K562 (cell line): Measurements from ENCODE around the gene PHF20. TPM values are rescaled to one million over a fixed set of nuclear protein-coding genes. Genes with fewer than 3 reads are reported as not detected.
A peak's percentile ranks its signal among the peaks of the same experiment; 100 is the strongest.

Source experiments
- ESRRA ChIP-seq: fragments of 450-650 bp; IDR thresholded peaks from 2 replicates; pipeline ENCODE4 v1.6.1; 2014; ENCODE audit warnings: low read depth, mild to moderate bottlenecking, moderate library complexity, borderline replicate concordance
- MAZ ChIP-seq, 2 experiments: fragments of 450-650 bp in 1 of 2; sonication (generic) in 1 of 2; formaldehyde crosslinking; IDR thresholded peaks in 1 of 2; conservative IDR thresholded peaks in 1 of 2; 2 replicates each; pipeline versions ENCODE4 v1.4.0 to v1.5.0; 2020; ENCODE audit warnings: mild to moderate bottlenecking in 1 of 2, missing genetic modification reagents in 1 of 2
- MTA2 ChIP-seq: fragments of 450-650 bp; IDR thresholded peaks from 2 replicates; pipeline ENCODE4 v1.6.1; 2016; ENCODE audit warnings: low read depth
- MTA3 ChIP-seq: fragments of 450-650 bp; formaldehyde crosslinking; IDR thresholded peaks from 2 replicates; pipeline ENCODE4 v1.6.1; 2017; ENCODE audit warnings: mild to moderate bottlenecking, borderline replicate concordance
- NELFE ChIP-seq: IDR thresholded peaks from 2 replicates; pipeline ENCODE4 v1.6.1; 2011; ENCODE audit warnings: mild to moderate bottlenecking; ENCODE audit not compliant: insufficient read depth, insufficient read length
- ZNF584 ChIP-seq: fragments of 200-800 bp; sonication (Bioruptor generic); IDR thresholded peaks from 2 replicates; pipeline ENCODE4 v1.6.1; 2016; ENCODE audit warnings: low read depth, mild to moderate bottlenecking, missing genetic modification characterization, missing compliant biosample characterization
- polyA plus RNA-seq, 8 experiments: library from polyadenylated mRNA; depleted of rRNA in 4 of 8; stranded (reverse) in 5 of 8; unstranded in 3 of 8; fragments of >200 nt; fragmentation: Nextera tagmentation in 2 of 8; fragmentation: Illumina TruSeq in 1 of 8; extraction: Ambion mirVana in 2 of 8; extraction: Trizol in 1 of 8; gene quantifications; 2 replicates each; pipeline versions ENCODE4 v1.2.1 to v1.2.3, GENCODE V29; 2011 to 2014; ENCODE audit warnings: inconsistent platforms in 1 of 8, missing spikeins in 1 of 8
- total RNA-seq, 7 experiments: library from RNA; depleted of rRNA in 6 of 7; stranded (reverse); fragments of >200 nt in 6 of 7; fragmentation: Illumina TruSeq in 2 of 7; extraction: Trizol in 2 of 7; gene quantifications; 2 replicates each; pipeline versions ENCODE4 v1.2.1 to v1.2.3, GENCODE V29; 2011 to 2021; ENCODE audit warnings: low replicate concordance in 1 of 7
- TF ChIP-seq, protein P1 (sequence below), 2 experiments: fragments of 450-650 bp; IDR thresholded peaks; 2 replicates each; pipeline ENCODE4 v1.6.1; 2018; ENCODE audit warnings: mild to moderate bottlenecking in 2 of 2, low read depth in 1 of 2; ENCODE audit not compliant: partially characterized antibody in 2 of 2
- TF ChIP-seq, protein P2 (sequence below), 2 experiments: fragments of 450-650 bp in 1 of 2; sonication (generic) in 1 of 2; formaldehyde crosslinking in 1 of 2; IDR thresholded peaks; 2 replicates each; pipeline versions ENCODE4 v1.7.1 to v1.9.0; 2016 to 2022; ENCODE audit warnings: inconsistent platforms in 1 of 2, mild to moderate bottlenecking in 1 of 2, missing genetic modification reagents in 1 of 2
- TF ChIP-seq, protein P3 (sequence below): fragments of 250-450 bp; sonication (Bioruptor Pico); IDR thresholded peaks from 2 replicates; pipeline ENCODE4 v1.6.1; 2021; ENCODE audit warnings: mild to moderate bottlenecking
- TF ChIP-seq, protein P4 (sequence below): fragments of 450-650 bp; formaldehyde crosslinking; IDR thresholded peaks from 2 replicates; pipeline ENCODE4 v1.4.0; 2022; ENCODE audit warnings: mild to moderate bottlenecking, moderate library complexity

Gene PHF20
- total and polyA plus RNA-seq, 9 of the 15 experiments (the other 6 are each of a cell fraction or from before 2014, with no cell fraction given): 49.9 to 196 (median 70.7) TPM

DNA sequence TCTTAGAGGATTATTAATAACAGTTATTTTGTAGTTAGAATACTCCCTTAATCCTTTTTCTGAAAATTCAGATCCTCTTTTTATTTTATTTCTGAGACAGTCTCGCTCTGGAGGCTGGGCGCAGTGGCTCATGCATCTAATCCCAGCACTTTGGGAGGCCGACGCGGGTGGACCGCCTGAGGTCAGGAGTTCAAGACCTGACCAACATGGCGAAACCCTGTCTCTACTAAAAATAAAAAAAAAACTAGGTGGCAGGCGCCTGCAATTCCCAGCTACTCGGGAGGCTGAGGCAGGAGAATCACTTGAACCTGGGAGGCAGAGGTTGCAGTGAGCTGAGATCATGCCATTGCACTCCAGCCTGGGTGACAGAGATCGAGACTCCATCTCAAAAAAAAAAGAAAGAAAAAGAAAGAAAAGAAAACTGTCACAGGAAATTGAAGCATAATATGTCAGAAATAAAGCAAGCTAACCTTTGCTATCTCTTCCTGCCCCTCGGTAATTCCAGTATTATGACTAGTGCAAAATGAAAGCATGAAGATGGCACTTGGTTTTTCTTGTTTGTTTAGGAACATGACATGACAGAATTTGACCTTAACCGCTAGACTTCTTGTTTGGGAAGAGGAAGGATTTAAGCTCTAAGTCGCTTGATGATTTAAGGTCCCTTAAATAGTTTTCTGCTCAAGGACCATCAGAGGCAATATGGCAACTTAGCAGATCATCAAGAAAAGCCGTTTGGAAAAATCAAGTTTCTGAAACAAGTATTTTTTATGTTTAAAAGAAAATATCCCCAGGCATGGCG lies 27.9 kb upstream of the PHF20 start (continued):
- TF ChIP-seq, protein P1, sequence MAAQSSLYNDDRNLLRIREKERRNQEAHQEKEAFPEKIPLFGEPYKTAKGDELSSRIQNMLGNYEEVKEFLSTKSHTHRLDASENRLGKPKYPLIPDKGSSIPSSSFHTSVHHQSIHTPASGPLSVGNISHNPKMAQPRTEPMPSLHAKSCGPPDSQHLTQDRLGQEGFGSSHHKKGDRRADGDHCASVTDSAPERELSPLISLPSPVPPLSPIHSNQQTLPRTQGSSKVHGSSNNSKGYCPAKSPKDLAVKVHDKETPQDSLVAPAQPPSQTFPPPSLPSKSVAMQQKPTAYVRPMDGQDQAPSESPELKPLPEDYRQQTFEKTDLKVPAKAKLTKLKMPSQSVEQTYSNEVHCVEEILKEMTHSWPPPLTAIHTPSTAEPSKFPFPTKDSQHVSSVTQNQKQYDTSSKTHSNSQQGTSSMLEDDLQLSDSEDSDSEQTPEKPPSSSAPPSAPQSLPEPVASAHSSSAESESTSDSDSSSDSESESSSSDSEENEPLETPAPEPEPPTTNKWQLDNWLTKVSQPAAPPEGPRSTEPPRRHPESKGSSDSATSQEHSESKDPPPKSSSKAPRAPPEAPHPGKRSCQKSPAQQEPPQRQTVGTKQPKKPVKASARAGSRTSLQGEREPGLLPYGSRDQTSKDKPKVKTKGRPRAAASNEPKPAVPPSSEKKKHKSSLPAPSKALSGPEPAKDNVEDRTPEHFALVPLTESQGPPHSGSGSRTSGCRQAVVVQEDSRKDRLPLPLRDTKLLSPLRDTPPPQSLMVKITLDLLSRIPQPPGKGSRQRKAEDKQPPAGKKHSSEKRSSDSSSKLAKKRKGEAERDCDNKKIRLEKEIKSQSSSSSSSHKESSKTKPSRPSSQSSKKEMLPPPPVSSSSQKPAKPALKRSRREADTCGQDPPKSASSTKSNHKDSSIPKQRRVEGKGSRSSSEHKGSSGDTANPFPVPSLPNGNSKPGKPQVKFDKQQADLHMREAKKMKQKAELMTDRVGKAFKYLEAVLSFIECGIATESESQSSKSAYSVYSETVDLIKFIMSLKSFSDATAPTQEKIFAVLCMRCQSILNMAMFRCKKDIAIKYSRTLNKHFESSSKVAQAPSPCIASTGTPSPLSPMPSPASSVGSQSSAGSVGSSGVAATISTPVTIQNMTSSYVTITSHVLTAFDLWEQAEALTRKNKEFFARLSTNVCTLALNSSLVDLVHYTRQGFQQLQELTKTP (IDR thresholded peaks at IDR 0.05; ENCODE audit: low read depth in 1 of 2, partially characterized antibody in 2 of 2): peak; percentile 71 to 76
- TF ChIP-seq MTA2 (no peak), MAZ (CRISPR knock-in tag; conservative IDR thresholded peaks at IDR 0.05 in 1 of 2, IDR thresholded peaks at IDR 0.05 in 1 of 2) (0 out of 4 replicates have a peak, but pooled peaks of 1 of the 2 experiments have one; percentile 24), ZNF584 (peak; percentile 72; the same call in 1 of the 2 replicates), MTA3 (no peak), NELFE (no peak), ESRRA (peak; percentile 38; the same call in 1 of the 2 replicates)
- TF ChIP-seq, protein P2, sequence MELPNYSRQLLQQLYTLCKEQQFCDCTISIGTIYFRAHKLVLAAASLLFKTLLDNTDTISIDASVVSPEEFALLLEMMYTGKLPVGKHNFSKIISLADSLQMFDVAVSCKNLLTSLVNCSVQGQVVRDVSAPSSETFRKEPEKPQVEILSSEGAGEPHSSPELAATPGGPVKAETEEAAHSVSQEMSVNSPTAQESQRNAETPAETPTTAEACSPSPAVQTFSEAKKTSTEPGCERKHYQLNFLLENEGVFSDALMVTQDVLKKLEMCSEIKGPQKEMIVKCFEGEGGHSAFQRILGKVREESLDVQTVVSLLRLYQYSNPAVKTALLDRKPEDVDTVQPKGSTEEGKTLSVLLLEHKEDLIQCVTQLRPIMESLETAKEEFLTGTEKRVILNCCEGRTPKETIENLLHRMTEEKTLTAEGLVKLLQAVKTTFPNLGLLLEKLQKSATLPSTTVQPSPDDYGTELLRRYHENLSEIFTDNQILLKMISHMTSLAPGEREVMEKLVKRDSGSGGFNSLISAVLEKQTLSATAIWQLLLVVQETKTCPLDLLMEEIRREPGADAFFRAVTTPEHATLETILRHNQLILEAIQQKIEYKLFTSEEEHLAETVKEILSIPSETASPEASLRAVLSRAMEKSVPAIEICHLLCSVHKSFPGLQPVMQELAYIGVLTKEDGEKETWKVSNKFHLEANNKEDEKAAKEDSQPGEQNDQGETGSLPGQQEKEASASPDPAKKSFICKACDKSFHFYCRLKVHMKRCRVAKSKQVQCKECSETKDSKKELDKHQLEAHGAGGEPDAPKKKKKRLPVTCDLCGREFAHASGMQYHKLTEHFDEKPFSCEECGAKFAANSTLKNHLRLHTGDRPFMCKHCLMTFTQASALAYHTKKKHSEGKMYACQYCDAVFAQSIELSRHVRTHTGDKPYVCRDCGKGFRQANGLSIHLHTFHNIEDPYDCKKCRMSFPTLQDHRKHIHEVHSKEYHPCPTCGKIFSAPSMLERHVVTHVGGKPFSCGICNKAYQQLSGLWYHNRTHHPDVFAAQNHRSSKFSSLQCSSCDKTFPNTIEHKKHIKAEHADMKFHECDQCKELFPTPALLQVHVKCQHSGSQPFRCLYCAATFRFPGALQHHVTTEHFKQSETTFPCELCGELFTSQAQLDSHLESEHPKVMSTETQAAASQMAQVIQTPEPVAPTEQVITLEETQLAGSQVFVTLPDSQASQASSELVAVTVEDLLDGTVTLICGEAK (IDR thresholded peaks at IDR 0.05): peak; percentile 29; the same call in 1 of the 2 replicates
- TF ChIP-seq, protein P2 (CRISPR knock-in tag; IDR thresholded peaks at IDR 0.05): no peak
- TF ChIP-seq, protein P3, sequence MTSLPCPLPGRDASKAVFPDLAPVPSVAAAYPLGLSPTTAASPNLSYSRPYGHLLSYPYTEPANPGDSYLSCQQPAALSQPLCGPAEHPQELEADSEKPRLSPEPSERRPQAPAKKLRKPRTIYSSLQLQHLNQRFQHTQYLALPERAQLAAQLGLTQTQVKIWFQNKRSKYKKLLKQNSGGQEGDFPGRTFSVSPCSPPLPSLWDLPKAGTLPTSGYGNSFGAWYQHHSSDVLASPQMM: no peak
- TF ChIP-seq, protein P4, sequence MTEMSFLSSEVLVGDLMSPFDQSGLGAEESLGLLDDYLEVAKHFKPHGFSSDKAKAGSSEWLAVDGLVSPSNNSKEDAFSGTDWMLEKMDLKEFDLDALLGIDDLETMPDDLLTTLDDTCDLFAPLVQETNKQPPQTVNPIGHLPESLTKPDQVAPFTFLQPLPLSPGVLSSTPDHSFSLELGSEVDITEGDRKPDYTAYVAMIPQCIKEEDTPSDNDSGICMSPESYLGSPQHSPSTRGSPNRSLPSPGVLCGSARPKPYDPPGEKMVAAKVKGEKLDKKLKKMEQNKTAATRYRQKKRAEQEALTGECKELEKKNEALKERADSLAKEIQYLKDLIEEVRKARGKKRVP (CRISPR knock-in tag): 0 out of 2 replicates have a peak, but pooled peaks have one; percentile 13
